GM13977 (cell line): Measurements from ENCODE around the gene ID2.

Source experiments
- DNase-seq: peaks from one replicate; pipeline ENCODE4 v3.0.0; 2012; ENCODE audit warnings: low spot score
- in situ Hi-C: fragments of 300-500 bp; cut with MboI; formaldehyde crosslinking; loops from one replicate; pipeline ENCODE4 v1.12.0; 2022; ENCODE audit warnings: low sequenced_read_pairs, low pct_unique_long_range_greater_than_20kb, mixed read lengths, inconsistent platforms; ENCODE audit not compliant: unreplicated experiment
- TF ChIP-seq, protein P1 (sequence below): IDR thresholded peaks from 2 replicates; pipeline ENCODE4 v1.5.1; 2012; ENCODE audit warnings: mild to moderate bottlenecking, control low read depth; ENCODE audit not compliant: insufficient read depth; ENCODE audit errors: extremely low read depth, missing control alignments

ID2 gene

DNA sequence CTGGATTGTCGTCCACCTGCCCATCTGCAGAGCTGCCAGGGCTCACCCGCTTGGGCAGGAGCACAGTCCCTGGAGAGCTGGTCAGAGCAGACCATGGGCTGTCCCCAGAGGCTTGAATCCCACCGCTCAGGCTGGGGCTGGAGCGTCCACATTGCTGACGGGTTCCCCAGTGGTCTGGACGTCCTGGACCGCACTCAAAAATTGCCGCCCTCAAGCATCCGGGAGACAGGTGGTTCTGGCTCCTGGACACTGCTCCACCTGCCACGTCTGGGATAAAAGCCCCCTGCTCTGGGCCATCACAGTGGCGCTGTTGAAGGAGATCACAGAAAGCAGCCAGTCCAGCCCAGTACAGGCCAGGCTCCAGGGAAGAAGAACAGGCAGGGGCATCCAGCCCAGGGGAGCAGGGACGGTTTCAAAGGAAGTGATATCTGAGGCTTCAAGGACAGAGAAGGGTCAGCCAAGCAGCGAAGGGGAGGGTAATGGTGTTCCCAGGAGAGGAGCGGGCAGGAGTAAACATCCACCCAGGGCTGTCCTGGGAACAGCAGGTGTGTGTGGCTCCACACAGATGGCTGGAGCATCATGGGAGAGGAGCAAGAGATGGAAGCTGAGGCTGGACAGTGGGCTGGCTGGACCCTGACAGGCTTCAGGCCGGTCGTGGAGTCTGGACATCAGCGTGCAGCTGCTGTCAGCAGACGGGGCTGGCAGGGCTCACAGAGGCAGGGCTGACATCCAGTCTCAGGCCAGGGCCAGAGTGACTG is 21.9 kb upstream of the ID2 start:
- no peak for DNase-seq
- TF ChIP-seq, protein P1, sequence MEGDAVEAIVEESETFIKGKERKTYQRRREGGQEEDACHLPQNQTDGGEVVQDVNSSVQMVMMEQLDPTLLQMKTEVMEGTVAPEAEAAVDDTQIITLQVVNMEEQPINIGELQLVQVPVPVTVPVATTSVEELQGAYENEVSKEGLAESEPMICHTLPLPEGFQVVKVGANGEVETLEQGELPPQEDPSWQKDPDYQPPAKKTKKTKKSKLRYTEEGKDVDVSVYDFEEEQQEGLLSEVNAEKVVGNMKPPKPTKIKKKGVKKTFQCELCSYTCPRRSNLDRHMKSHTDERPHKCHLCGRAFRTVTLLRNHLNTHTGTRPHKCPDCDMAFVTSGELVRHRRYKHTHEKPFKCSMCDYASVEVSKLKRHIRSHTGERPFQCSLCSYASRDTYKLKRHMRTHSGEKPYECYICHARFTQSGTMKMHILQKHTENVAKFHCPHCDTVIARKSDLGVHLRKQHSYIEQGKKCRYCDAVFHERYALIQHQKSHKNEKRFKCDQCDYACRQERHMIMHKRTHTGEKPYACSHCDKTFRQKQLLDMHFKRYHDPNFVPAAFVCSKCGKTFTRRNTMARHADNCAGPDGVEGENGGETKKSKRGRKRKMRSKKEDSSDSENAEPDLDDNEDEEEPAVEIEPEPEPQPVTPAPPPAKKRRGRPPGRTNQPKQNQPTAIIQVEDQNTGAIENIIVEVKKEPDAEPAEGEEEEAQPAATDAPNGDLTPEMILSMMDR, result no peak

DNA sequence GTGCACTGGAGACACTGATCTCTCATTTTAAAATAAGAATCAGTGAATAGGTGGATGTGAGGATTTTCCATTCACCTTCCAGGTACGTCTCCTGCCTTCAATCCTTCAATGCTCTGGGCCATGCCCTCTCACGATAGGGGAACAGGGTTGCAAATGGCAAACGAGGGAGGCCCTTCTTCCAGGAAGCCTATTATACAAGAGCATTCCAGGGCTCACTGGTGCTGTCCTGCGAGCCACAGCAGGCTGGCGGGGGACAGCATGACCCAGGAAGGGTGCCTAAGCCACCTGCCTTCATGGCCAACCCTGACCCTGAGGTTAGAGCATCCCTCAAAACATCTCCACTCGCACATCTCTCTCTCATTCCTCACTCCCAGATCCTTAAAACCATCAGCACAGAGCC is 20.6 kb upstream of the ID2 start:
- in situ Hi-C loops, result no loop called here
- DNase-seq, result no peak
- TF ChIP-seq, protein P1, result no peak

More for the DNA sequence above, 21.9 kb upstream of the ID2 start:
- in situ Hi-C loops, result no loop called here

DNA sequence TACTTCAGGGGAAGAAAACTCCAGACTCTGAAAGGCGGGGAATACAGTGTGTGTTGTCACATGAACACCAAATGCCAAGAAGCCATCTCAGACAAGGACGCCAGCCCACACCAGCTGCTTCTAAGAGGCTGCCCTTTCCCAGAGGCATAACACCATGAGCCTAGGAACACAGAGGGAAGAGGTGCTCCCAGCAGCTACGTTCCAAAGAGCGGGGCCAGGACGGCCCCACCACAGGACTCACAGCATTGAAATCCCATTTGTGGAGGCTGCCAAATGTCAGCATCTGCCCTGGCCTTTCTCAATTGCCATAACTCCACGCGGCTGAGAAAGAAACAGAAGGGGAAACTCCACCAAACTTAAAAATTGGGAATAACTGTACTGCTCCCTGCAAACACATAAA is 20.1 kb upstream of the ID2 start:
- in situ Hi-C loops, result no loop called here
- DNase-seq, result no peak
- TF ChIP-seq, protein P1, result no peak

DNA sequence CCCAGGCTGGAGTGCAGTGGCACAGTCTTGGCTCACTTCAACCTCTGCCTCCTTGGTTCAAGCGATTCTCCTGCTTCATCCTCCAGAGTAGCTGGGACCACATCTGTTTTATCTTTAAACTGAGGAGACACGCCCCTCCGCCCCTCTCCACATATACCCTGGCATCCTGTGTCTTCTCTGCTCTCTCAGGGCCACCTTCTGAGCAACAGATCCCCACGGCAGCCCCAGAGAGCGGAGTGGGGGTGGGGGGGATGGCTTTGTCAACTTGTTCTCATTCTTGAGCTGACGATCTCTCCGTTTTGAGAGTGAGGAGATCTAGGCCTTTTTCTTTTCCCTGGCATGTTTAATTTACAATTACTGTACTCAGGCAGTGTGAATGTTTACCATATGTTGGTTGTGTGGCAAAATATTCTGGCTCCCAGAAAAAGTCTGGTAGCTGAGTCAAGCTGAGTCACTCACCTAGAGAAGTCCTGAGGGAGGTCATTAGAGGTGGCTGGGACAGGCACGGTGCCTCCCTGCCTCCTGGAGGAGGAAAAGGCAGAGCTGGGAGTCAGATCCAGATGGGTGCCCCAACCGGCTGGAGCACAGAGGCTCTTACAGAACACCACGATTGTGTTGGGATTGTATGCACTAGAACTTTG is 19.5 kb upstream of the ID2 start:
- TF ChIP-seq, protein P1, result no peak
- in situ Hi-C loops, result no loop called here
- no peak for DNase-seq

DNA sequence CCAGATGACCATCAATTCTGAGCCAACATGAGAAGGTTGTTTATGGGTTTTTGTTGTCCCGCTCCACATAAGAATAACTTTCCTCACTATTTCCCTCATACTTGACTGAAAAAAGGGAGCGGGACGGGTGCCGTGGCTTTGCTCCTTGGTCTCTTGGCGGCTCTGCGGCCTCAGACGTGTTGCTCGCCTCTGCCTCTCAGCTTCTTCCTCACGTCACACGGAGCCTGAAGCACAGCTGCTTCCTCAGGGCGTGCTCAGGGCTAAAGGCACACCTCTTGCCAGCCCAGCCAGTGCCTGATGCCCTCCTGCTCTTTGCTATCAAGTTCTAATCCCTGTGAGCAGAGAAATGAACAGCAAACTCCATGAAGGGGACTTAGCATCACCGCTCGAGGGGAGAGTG is 17.9 kb upstream of the ID2 start:
- DNase-seq, result no peak
- in situ Hi-C loops, result no loop called here
- TF ChIP-seq, protein P1, result no peak

DNA sequence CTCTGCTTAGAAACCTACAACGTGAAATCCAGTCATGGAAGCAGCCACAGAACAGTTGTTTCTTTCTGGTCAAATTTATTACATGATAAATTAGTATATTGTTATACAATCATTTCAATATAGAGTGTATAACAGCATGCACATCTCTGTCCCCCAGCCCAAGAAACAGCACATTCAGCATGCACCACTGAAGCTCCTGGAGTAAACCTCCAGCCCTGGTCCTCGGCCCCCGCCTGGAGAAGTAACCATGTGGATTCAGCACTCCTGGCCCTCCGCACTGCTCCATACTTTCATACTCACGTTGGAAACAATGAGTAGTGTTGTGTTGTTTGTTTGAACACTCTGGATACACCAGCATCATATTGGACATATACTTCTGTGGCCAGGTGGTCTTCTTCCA is 15.3 kb upstream of the ID2 start:
- in situ Hi-C loops, result no loop called here
- no peak for DNase-seq

More for the DNA sequence above, 15.3 kb upstream of the ID2 start:
- TF ChIP-seq, protein P1, result no peak
